HUDEP-2 (cell line): ENCODE measurements around the gene SPRN.
A peak's percentile ranks its signal among the peaks of the same experiment; 100 is the strongest.

Source experiments
- DNase-seq, 76 experiments: peaks; one replicate each; lab custom pipeline; 2025; ENCODE audit not compliant: unreplicated experiment in 76 of 76; lab: John Stamatoyannopoulos, UW

Gene SPRN

GRCh38 chr10:133457100-133457841 is 32.8 kb upstream of the SPRN start:
- DNase-seq: no peak

- no peak for DNase-seq
These were observed 31.9 kb upstream of the SPRN start for GRCh38 chr10:133456041-133456951.

GRCh38 chr10:133455611-133456031 is 31.2 kb upstream of the SPRN start:
- DNase-seq: no peak

GRCh38 chr10:133455196-133455595 is 30.8 kb upstream of the SPRN start:
- no peak for DNase-seq

GRCh38 chr10:133454204-133454893 is 29.9 kb upstream of the SPRN start:
- DNase-seq: no peak

- peak in 1 of 76 experiments; percentile 9 for DNase-seq
These were observed 29.2 kb upstream of the SPRN start, which contains the start of gene SCART1 for GRCh38 chr10:133453516-133454203. TSS of gene SCART1 (plus strand) at chr10:133453945. CDS start at chr10:133453998, 53 bp downstream.

- no peak for DNase-seq
These were observed 28.0 kb upstream of the SPRN start for GRCh38 chr10:133452453-133452852.

GRCh38 chr10:133451346-133451745 is 26.9 kb upstream of the SPRN start:
- DNase-seq: no peak

GRCh38 chr10:133448120-133448519 is 23.7 kb upstream of the SPRN start:
- DNase-seq: no peak

GRCh38 chr10:133446979-133447378 is 22.6 kb upstream of the SPRN start:
- DNase-seq: no peak

- no peak for DNase-seq
These were observed 21.6 kb upstream of the SPRN start for GRCh38 chr10:133445751-133446708.

- DNase-seq: no peak
These were observed 20.9 kb upstream of the SPRN start for GRCh38 chr10:133445268-133445732.

- DNase-seq: no peak
These were observed 20.2 kb upstream of the SPRN start for GRCh38 chr10:133444342-133445267.

- no peak for DNase-seq
These were observed 18.8 kb upstream of the SPRN start for GRCh38 chr10:133442967-133443924.

GRCh38 chr10:133442191-133442966 is 18.0 kb upstream of the SPRN start:
- no peak for DNase-seq

GRCh38 chr10:133441780-133442179 is 17.4 kb upstream of the SPRN start:
- no peak for DNase-seq
